Activated CD8-positive, alpha-beta memory T cell treated with anti-CD3 and anti-CD28 coated beads for 1 hour (primary cell): ENCODE data around the gene ASB6.

ENCODE experiments used
- DNase-seq, 2 donors: peaks; one replicate each; pipeline ENCODE4 v3.0.0-alpha.2; 2020; ENCODE audit warnings: low read depth in 1 of 2; ENCODE audit errors: extremely low read depth in 1 of 2

Gene ASB6

GRCh38 chr9:129587487-129588262, 54.3 kb downstream of the ASB6 start:
- DNase-seq = no peak

GRCh38 chr9:129586685-129587084, 55.3 kb downstream of the ASB6 start:
- DNase-seq = no peak

- no peak for DNase-seq
Measured at GRCh38 chr9:129586245-129586644, 55.7 kb downstream of the ASB6 start.

GRCh38 chr9:129585352-129585751, 56.6 kb downstream of the ASB6 start:
- DNase-seq = no peak
